OCI-LY1 (cell line): ENCODE measurements around the gene WDR62.

Experiments used
- H2AFZ ChIP-seq: fragments of 200-600 bp; sonication (generic), shearing (Covaris generic); 2 replicates; pipeline ENCODE4 v1.6.0; 2014; ENCODE audit warnings: antibody characterized with exemption, mild to moderate bottlenecking, low read length
- H3F3A ChIP-seq: fragments of 200-600 bp; sonication (generic), shearing (Covaris generic); 2 replicates; pipeline ENCODE4 v1.6.0; 2014; ENCODE audit warnings: mild to moderate bottlenecking, antibody characterized with exemption, low read length, moderate library complexity; ENCODE audit not compliant: insufficient read depth
- H3K27ac ChIP-seq: fragments of 200-600 bp; sonication (generic); 2 replicates; pipeline ENCODE4 v1.5.1; 2014; ENCODE audit warnings: low read length, mixed run types, mild to moderate bottlenecking, low read depth; ENCODE audit not compliant: poor library complexity, severe bottlenecking
- H3K27me3 ChIP-seq: fragments of 200-600 bp; sonication (generic); 2 replicates; pipeline ENCODE4 v1.6.0; 2014; ENCODE audit warnings: antibody characterized with exemption, mild to moderate bottlenecking, low read length, moderate library complexity; ENCODE audit not compliant: insufficient read depth
- H3K36me3 ChIP-seq: fragments of 200-600 bp; sonication (generic); 2 replicates; pipeline ENCODE4 v1.6.1; 2014; ENCODE audit warnings: mild to moderate bottlenecking, antibody characterized with exemption, low read length, moderate library complexity, mixed read lengths; ENCODE audit not compliant: insufficient read depth
- H3K4me1 ChIP-seq: fragments of 200-600 bp; sonication (generic); 2 replicates; pipeline ENCODE4 v1.5.1; 2014; ENCODE audit warnings: mild to moderate bottlenecking, low read length, moderate library complexity; ENCODE audit not compliant: insufficient read depth, severe bottlenecking
- H3K4me2 ChIP-seq: fragments of 200-600 bp; sonication (generic), shearing (Covaris generic); 2 replicates; pipeline ENCODE4 v1.6.1; 2014; ENCODE audit warnings: low read length
- H3K4me3 ChIP-seq: fragments of 200-600 bp; sonication (generic); 2 replicates; pipeline ENCODE4 v1.5.1; 2014; ENCODE audit warnings: low read length, low read depth, mild to moderate bottlenecking, mixed read lengths; ENCODE audit not compliant: poor library complexity, severe bottlenecking
- H3K79me2 ChIP-seq: fragments of 200-600 bp; shearing (Covaris generic); 2 replicates; pipeline ENCODE4 v1.6.1; 2016; ENCODE audit warnings: mixed run types, low read length, mixed read lengths; ENCODE audit not compliant: insufficient read depth
- H3K9ac ChIP-seq: fragments of 200-600 bp; sonication (generic), shearing (Covaris generic); 2 replicates; pipeline ENCODE4 v1.6.1; 2014; ENCODE audit warnings: mild to moderate bottlenecking, low read length, mixed read lengths
- H3K9me2 ChIP-seq: fragments of 200-600 bp; sonication (generic), shearing (Covaris generic); 2 replicates; pipeline ENCODE4 v1.6.1; 2014; ENCODE audit warnings: low read depth, mild to moderate bottlenecking, low read length, mixed read lengths
- H3K9me3 ChIP-seq: fragments of 200-600 bp; shearing (Covaris generic); 2 replicates; pipeline ENCODE4 v1.6.1; 2014; ENCODE audit warnings: low read length, mixed read lengths
- H4K20me1 ChIP-seq: fragments of 200-600 bp; sonication (generic), shearing (Covaris generic); 2 replicates; pipeline ENCODE4 v1.6.0; 2016; ENCODE audit warnings: mild to moderate bottlenecking, low read length; ENCODE audit not compliant: insufficient read depth
- EZH2 ChIP-seq: fragments of 200-600 bp; sonication (generic), shearing (Covaris generic); IDR thresholded peaks from 2 replicates; pipeline ENCODE4 v1.8.0; 2017; ENCODE audit warnings: borderline replicate concordance, mixed run types, mild to moderate bottlenecking, antibody characterized with exemption, low read length, moderate library complexity, mixed read lengths
- TF ChIP-seq, protein P1 (sequence below): fragments of 200-600 bp; sonication (generic), shearing (Covaris generic); IDR thresholded peaks from 2 replicates; pipeline ENCODE4 v1.5.1; 2017; ENCODE audit warnings: mild to moderate bottlenecking, antibody characterized with exemption, low read length, moderate library complexity, mixed read lengths

Gene WDR62

DNA sequence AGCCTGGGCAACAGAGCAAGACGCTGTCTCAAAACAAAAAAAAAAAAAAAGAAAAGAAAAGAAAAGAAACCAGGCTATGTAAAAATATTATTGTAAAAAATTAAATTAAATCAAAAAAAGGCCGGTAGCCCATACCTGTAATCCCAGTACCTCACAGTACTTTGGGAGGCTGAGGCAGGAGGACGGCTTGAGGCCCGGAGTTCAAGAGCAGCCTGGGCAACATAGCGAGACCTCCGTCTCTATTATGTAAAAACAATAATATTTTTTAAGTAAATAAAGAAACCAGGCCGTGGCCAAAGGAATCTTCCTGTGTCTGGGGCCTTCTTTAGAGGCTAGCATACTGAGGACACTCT lies 84.4 kb downstream of the WDR62 start:
- no peaks in the 10 kb centered on the region for H3K9me3 ChIP-seq
- TF ChIP-seq, protein P1, sequence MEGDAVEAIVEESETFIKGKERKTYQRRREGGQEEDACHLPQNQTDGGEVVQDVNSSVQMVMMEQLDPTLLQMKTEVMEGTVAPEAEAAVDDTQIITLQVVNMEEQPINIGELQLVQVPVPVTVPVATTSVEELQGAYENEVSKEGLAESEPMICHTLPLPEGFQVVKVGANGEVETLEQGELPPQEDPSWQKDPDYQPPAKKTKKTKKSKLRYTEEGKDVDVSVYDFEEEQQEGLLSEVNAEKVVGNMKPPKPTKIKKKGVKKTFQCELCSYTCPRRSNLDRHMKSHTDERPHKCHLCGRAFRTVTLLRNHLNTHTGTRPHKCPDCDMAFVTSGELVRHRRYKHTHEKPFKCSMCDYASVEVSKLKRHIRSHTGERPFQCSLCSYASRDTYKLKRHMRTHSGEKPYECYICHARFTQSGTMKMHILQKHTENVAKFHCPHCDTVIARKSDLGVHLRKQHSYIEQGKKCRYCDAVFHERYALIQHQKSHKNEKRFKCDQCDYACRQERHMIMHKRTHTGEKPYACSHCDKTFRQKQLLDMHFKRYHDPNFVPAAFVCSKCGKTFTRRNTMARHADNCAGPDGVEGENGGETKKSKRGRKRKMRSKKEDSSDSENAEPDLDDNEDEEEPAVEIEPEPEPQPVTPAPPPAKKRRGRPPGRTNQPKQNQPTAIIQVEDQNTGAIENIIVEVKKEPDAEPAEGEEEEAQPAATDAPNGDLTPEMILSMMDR = no peak
- TF ChIP-seq EZH2 = no peak
- H2AFZ ChIP-seq = no peak overlapping the region
- peak overlapping the region; percentile 94 for H3K9ac ChIP-seq
- no peaks in the 10 kb centered on the region for H3K79me2 ChIP-seq
- peaks cover 22% of the 10 kb centered on the region for H3K4me1 ChIP-seq
- H3F3A ChIP-seq = no peaks in the 10 kb centered on the region
- no peaks in the 10 kb centered on the region for H4K20me1 ChIP-seq
- peak overlapping the region; percentile 60 for H3K27ac ChIP-seq
- no peaks in the 10 kb centered on the region for H3K9me2 ChIP-seq
- peak overlapping the region; percentile 95 for H3K4me3 ChIP-seq
- H3K36me3 ChIP-seq = peaks cover 16% of the 10 kb centered on the region
- peak overlapping the region; percentile 75 for H3K4me2 ChIP-seq
- no peaks in the 10 kb centered on the region for H3K27me3 ChIP-seq

DNA sequence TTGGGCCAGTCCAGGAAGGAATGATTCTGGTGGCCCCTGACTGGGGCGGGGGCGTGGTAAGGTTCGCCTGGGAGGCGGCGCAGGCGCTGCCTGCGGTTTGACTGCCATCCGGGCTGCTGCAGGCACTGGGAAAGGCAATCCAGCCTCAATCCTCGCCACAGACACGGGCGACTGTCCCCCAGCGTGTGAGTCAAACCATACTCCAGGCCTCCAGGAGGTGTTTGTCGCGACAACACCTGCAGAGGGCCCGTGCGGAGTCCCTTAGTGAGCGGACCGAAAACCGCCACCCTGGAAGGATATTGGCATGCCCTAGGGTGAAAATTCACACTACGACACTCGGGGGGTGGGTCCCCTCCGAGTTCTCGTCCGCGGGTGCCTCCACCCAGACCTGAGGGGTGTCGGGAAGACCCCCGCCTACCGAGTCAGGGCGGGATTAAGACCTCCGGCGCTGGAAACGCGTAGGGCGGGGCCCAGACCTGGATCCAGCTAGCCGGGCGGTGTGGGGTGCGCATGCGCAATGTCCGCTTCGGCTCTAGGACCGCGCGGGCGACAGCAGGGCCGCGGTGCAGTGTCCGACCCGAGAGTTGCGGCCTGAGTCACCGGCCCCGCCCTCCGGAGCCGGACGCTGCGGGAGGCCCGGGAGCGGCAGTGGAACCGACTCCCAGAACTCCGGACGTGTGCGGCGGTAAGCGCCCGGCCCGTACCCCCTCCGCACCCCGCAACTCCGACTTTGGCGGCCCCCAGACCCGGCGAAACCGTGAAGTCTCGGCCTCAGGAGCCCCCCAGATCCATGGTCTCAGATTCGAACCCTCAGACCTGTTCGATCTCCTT lies 85.0 kb downstream of the WDR62 start, which contains the start of gene CAPNS1:
CAPNS1 (plus strand) TSS at position 594 of the 831 bp plus-strand sequence. CDS start 946 bp downstream, outside the sequence.
- no peaks in the 10 kb centered on the region for H3K79me2 ChIP-seq
- H3K27me3 ChIP-seq = no peaks in the 10 kb centered on the region
- no peaks in the 10 kb centered on the region for H3F3A ChIP-seq
- TF ChIP-seq, protein P1 = peak; percentile 33; the same call in 1 of the 2 replicates
- no peak for TF ChIP-seq EZH2
- H3K4me2 ChIP-seq = peak within 1 kb of the TSS; percentile 75
- H2AFZ ChIP-seq = no peak within 1 kb of the TSS
- H3K27ac ChIP-seq = peak within 1 kb of the TSS; percentile 80
- H3K9ac ChIP-seq = peak within 1 kb of the TSS; percentile 94
- H3K9me2 ChIP-seq = no peaks in the 10 kb centered on the region
- H3K36me3 ChIP-seq = peaks cover 18% of the 10 kb centered on the region
- peaks cover 22% of the 10 kb centered on the region for H3K4me1 ChIP-seq
- peak within 1 kb of the TSS; percentile 95 for H3K4me3 ChIP-seq
- H3K9me3 ChIP-seq = no peaks in the 10 kb centered on the region
- no peaks in the 10 kb centered on the region for H4K20me1 ChIP-seq

DNA sequence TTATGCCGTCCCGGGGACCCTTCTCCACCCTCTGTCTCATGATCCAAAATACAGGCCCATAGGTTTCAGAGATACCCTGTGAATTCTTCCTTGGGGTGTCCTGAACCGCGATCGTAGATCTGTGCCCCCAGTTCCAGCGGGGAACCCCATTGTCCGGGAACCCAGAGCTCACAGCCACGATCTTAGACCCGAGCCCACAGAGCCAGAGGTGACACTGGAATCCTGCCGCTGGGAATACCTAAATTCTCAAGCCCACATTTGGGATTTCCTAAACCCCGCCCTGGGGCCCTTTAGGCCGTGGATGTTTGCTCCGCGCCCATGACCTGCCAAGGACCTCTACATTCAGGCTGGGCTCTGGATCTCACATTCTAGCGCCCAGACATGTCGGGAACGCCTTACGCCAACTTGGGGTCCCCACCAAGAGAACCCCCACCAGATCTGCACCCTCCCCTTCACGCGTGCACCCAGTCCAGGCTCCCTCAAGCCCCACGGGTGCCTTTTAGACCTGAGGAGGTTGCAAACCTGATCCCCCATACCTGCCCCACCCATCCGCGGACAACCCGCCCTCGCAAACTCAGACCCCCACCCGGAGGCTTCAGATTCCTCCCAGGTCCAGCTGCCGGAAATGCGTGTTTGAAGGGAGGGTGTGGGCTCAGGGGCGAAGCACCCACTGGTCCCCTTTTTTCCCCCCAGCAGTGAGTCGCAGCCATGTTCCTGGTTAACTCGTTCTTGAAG lies 85.8 kb downstream of the WDR62 start:
- Histone ChIP-seq H3K27me3 (no peaks in the 10 kb centered on the region), H4K20me1 (no peaks in the 10 kb centered on the region), H3K27ac (peak overlapping the region; percentile 80), H3K4me3 (peak overlapping the region; percentile 95), H3F3A (no peaks in the 10 kb centered on the region), H3K36me3 (peaks cover 25% of the 10 kb centered on the region), H3K9me3 (no peaks in the 10 kb centered on the region), H2AFZ (no peak overlapping the region), H3K4me2 (peak overlapping the region; percentile 75), H3K4me1 (peaks cover 22% of the 10 kb centered on the region), H3K79me2 (no peaks in the 10 kb centered on the region), H3K9ac (peak overlapping the region; percentile 94), H3K9me2 (no peaks in the 10 kb centered on the region)
- TF ChIP-seq EZH2 = no peak
- TF ChIP-seq, protein P1 = no peak
